ENCODE measurements around the gene PGAP6.
"Not testable (repeated sequence)": the region's sequence is repeated elsewhere in the genome, so short reads cannot be mapped to it uniquely, and the experiment has no call there.

Gene PGAP6

GRCh38 chr16:363110-363765 lies 18.5 kb downstream of the PGAP6 start:
- Histone ChIP-seq H3K4me3 (ENCODE audit: insufficient read length, low read depth) (no peak overlapping the region), H3K36me3 (ENCODE audit: insufficient read depth, insufficient read length, low read length) (peaks cover 25% of the 10 kb centered on the region), H3K27me3 (ENCODE audit: insufficient read depth, insufficient read length) (no peaks in the 10 kb centered on the region), H3K9me3 (ENCODE audit: insufficient read depth, low read length) (no peaks in the 10 kb centered on the region), H3K4me1 (ENCODE audit: insufficient read depth, insufficient read length) (peaks cover 20% of the 10 kb centered on the region), H3K9ac (ENCODE audit: insufficient read length, low read depth) (peak overlapping the region; percentile 10)
- TF ChIP-seq SUZ12 (IDR thresholded peaks at IDR 0.05; ENCODE audit: extremely low read depth, insufficient read depth, insufficient read length), result no peak
- TF ChIP-seq ZNF274 (IDR thresholded peaks at IDR 0.05; ENCODE audit: low read depth, low read length), result no peak
- no peak for TF ChIP-seq YY1 (IDR thresholded peaks at IDR 0.05; ENCODE audit: insufficient read depth, insufficient read length)
- no peak for DNase-seq (ENCODE audit: low read depth, low spot score)

GRCh38 chr16:362702-362999 lies 19.1 kb downstream of the PGAP6 start:
- not testable (repeated sequence) for H3K4me3 ChIP-seq (ENCODE audit: insufficient read length, low read depth); DNase-seq (ENCODE audit: low read depth, low spot score); H3K9me3 ChIP-seq (ENCODE audit: insufficient read depth, low read length); H3K27me3 ChIP-seq (ENCODE audit: insufficient read depth, insufficient read length)
- peaks cover 20% of the 10 kb centered on the region for H3K4me1 ChIP-seq (ENCODE audit: insufficient read depth, insufficient read length)
- peak overlapping the region; percentile 32 for H3K9ac ChIP-seq (ENCODE audit: insufficient read length, low read depth)
- H3K36me3 ChIP-seq (ENCODE audit: insufficient read depth, insufficient read length, low read length), result peaks cover 19% of the 10 kb centered on the region

GRCh38 chr16:361872-362701 lies 19.7 kb downstream of the PGAP6 start:
- Histone ChIP-seq H3K4me3 (ENCODE audit: insufficient read length, low read depth) (no peak overlapping the region), H3K9me3 (ENCODE audit: insufficient read depth, low read length) (no peaks in the 10 kb centered on the region), H3K4me1 (ENCODE audit: insufficient read depth, insufficient read length) (peaks cover 20% of the 10 kb centered on the region), H3K27me3 (ENCODE audit: insufficient read depth, insufficient read length) (no peaks in the 10 kb centered on the region), H3K36me3 (ENCODE audit: insufficient read depth, insufficient read length, low read length) (peaks cover 14% of the 10 kb centered on the region), H3K9ac (ENCODE audit: insufficient read length, low read depth) (peak overlapping the region; percentile 32)
- no peak for DNase-seq (ENCODE audit: low read depth, low spot score)
- TF ChIP-seq ZNF274 (IDR thresholded peaks at IDR 0.05; ENCODE audit: low read depth, low read length), result no peak
- no peak for TF ChIP-seq SUZ12 (IDR thresholded peaks at IDR 0.05; ENCODE audit: extremely low read depth, insufficient read depth, insufficient read length)
- TF ChIP-seq YY1 (IDR thresholded peaks at IDR 0.05; ENCODE audit: insufficient read depth, insufficient read length), result no peak

GRCh38 chr16:361341-361871 lies 20.4 kb downstream of the PGAP6 start:
- Histone ChIP-seq H3K4me3 (ENCODE audit: insufficient read length, low read depth) (no peak overlapping the region), H3K9me3 (ENCODE audit: insufficient read depth, low read length) (no peaks in the 10 kb centered on the region), H3K4me1 (ENCODE audit: insufficient read depth, insufficient read length) (peaks cover 20% of the 10 kb centered on the region), H3K36me3 (ENCODE audit: insufficient read depth, insufficient read length, low read length) (peaks cover 7% of the 10 kb centered on the region), H3K9ac (ENCODE audit: insufficient read length, low read depth) (no peak overlapping the region), H3K27me3 (ENCODE audit: insufficient read depth, insufficient read length) (no peaks in the 10 kb centered on the region)
- no peak for TF ChIP-seq SUZ12 (IDR thresholded peaks at IDR 0.05; ENCODE audit: extremely low read depth, insufficient read depth, insufficient read length)
- TF ChIP-seq ZNF274 (IDR thresholded peaks at IDR 0.05; ENCODE audit: low read depth, low read length), result no peak
- TF ChIP-seq YY1 (IDR thresholded peaks at IDR 0.05; ENCODE audit: insufficient read depth, insufficient read length), result no peak
- DNase-seq (ENCODE audit: low read depth, low spot score), result no peak

GRCh38 chr16:360698-361336 lies 21.0 kb downstream of the PGAP6 start:
- Histone ChIP-seq H3K4me3 (ENCODE audit: insufficient read length, low read depth) (no peak overlapping the region), H3K4me1 (ENCODE audit: insufficient read depth, insufficient read length) (peaks cover 20% of the 10 kb centered on the region), H3K9me3 (ENCODE audit: insufficient read depth, low read length) (no peaks in the 10 kb centered on the region), H3K36me3 (ENCODE audit: insufficient read depth, insufficient read length, low read length) (peaks cover under 1% of the 10 kb centered on the region), H3K9ac (ENCODE audit: insufficient read length, low read depth) (no peak overlapping the region), H3K27me3 (ENCODE audit: insufficient read depth, insufficient read length) (no peaks in the 10 kb centered on the region)
- no peak for DNase-seq (ENCODE audit: low read depth, low spot score)
- TF ChIP-seq YY1 (IDR thresholded peaks at IDR 0.05; ENCODE audit: insufficient read depth, insufficient read length), result no peak
- TF ChIP-seq SUZ12 (IDR thresholded peaks at IDR 0.05; ENCODE audit: extremely low read depth, insufficient read depth, insufficient read length), result no peak
- no peak for TF ChIP-seq ZNF274 (IDR thresholded peaks at IDR 0.05; ENCODE audit: low read depth, low read length)

- Histone ChIP-seq H3K4me1 (ENCODE audit: insufficient read depth, insufficient read length) (peaks cover 20% of the 10 kb centered on the region), H3K9ac (ENCODE audit: insufficient read length, low read depth) (peak overlapping the region; percentile 0), H3K4me3 (ENCODE audit: insufficient read length, low read depth) (no peak overlapping the region), H3K27me3 (ENCODE audit: insufficient read depth, insufficient read length) (no peaks in the 10 kb centered on the region), H3K36me3 (ENCODE audit: insufficient read depth, insufficient read length, low read length) (no peaks in the 10 kb centered on the region), H3K9me3 (ENCODE audit: insufficient read depth, low read length) (no peaks in the 10 kb centered on the region)
- TF ChIP-seq SUZ12 (IDR thresholded peaks at IDR 0.05; ENCODE audit: extremely low read depth, insufficient read depth, insufficient read length), result no peak
- TF ChIP-seq YY1 (IDR thresholded peaks at IDR 0.05; ENCODE audit: insufficient read depth, insufficient read length), result no peak
- no peak for TF ChIP-seq ZNF274 (IDR thresholded peaks at IDR 0.05; ENCODE audit: low read depth, low read length)
- no peak for DNase-seq (ENCODE audit: low read depth, low spot score)
Measured at GRCh38 chr16:359871-360697, 21.7 kb downstream of the PGAP6 start.
